Fibroblast of villous mesenchyme (primary cell): ENCODE data around the gene DCLK1. TPM values are rescaled to one million over a fixed set of nuclear protein-coding genes. Genes with fewer than 3 reads are reported as not detected.

Experiments used
- DNase-seq: peaks from one replicate; pipeline ENCODE4 v3.0.0-alpha.2; 2010; ENCODE audit warnings: low read depth
- H3K4me3 ChIP-seq: 2 replicates; pipeline ENCODE4 v1.5.1; 2011; ENCODE audit warnings: low read depth, mild to moderate bottlenecking, low read length
- CTCF ChIP-seq: IDR thresholded peaks from 2 replicates; pipeline ENCODE4 v1.5.1; 2012; ENCODE audit warnings: low read depth, mild to moderate bottlenecking, low read length; ENCODE audit not compliant: insufficient read depth
- total RNA-seq: library from RNA; depleted of rRNA; stranded (reverse); fragments of >200 nt; gene quantifications from 2 replicates; pipeline ENCODE4 v1.2.3, GENCODE V29; 2012

DCLK1 gene
- total RNA-seq, 1 donor = 0.86 TPM

GRCh38 chr13:36133950-36134626 lies 2.9 kb upstream of the DCLK1 start:
- no peak overlapping the region for H3K4me3 ChIP-seq
- no peak for TF ChIP-seq CTCF
- DNase-seq = no peak

- DNase-seq = no peak
- no peak overlapping the region for H3K4me3 ChIP-seq
- TF ChIP-seq CTCF = no peak
Observed at GRCh38 chr13:36132376-36132775, 1.2 kb upstream of the DCLK1 start.

- peak; percentile 12 for DNase-seq
- TF ChIP-seq CTCF = no peak
- H3K4me3 ChIP-seq = no peak overlapping the region
Observed at GRCh38 chr13:36131931-36132297, 732 bp upstream of the DCLK1 start.

- peak overlapping the region; percentile 26 for H3K4me3 ChIP-seq
- DNase-seq = no peak
- no peak for TF ChIP-seq CTCF
Observed at GRCh38 chr13:36130552-36131221, 495 bp downstream of the DCLK1 start.

- DNase-seq = no peak
- no peak for TF ChIP-seq CTCF
- H3K4me3 ChIP-seq = peak overlapping the region; percentile 26
Observed at GRCh38 chr13:36130193-36130551, 1.0 kb downstream of the DCLK1 start.

GRCh38 chr13:36129539-36129938 lies 1.6 kb downstream of the DCLK1 start:
- DNase-seq = no peak
- no peak for TF ChIP-seq CTCF
- H3K4me3 ChIP-seq = no peak overlapping the region
